HepG2 (cell line): ENCODE measurements around the gene TBR1. TPM values are rescaled to one million over a fixed set of nuclear protein-coding genes. Genes with fewer than 3 reads are reported as not detected.

Experiments used
- ATAC-seq: fragments of 200-7000 bp; cut with Tn5 transposase; 3 replicates; pipeline ENCODE4 v1.9.1; 2020; ENCODE audit warnings: mild to moderate bottlenecking, moderate library complexity
- BruUV-seq: library from RNA; stranded (reverse); fragments of 400-500 nt; replicated peaks from 2 replicates; lab custom pipeline; 2021; lab: Mats Ljungman, UMichigan
- CTCF ChIA-PET: fragments of 300-600 bp; formaldehyde crosslinking; extraction: SDS; loops from one replicate; lab custom pipeline; 2021; ENCODE audit warnings: low total read pairs, inconsistent platforms, low intra/inter-chr PET ratio; lab: Yijun Ruan, JAX
- POLR2A ChIA-PET: fragments of 350-600 bp; sonication (Branson Sonifier 250); formaldehyde crosslinking; loops from one replicate; lab custom pipeline; 2020; ENCODE audit warnings: antibody characterized with exemption, inconsistent platforms; lab: Yijun Ruan, JAX
- DNase-seq: peaks from one replicate; pipeline ENCODE4 v3.0.0-alpha.2; 2015; ENCODE audit warnings: low spot score
- FAIRE-seq: peaks from 3 replicates; lab custom pipeline; 2011; peaks lifted over from hg19 to GRCh38; lab: Jason Lieb, UNC
- H2AFZ ChIP-seq: one replicate; pipeline ENCODE4 v1.6.1; 2011; ENCODE audit warnings: low read length, inconsistent platforms
- H3K27ac ChIP-seq: fragments of 300-600 bp; 3 replicates; pipeline ENCODE4 v1.8.0; 2011; ENCODE audit warnings: mixed run types, mild to moderate bottlenecking, mixed read lengths, low read length, inconsistent platforms; ENCODE audit not compliant: insufficient read depth; ENCODE audit errors: extremely low read length
- H3K27me3 ChIP-seq, 2 experiments: fragments of 200-600 bp in 1 of 2; 2 replicates in 1 of 2; 3 replicates in 1 of 2; pipeline versions ENCODE4 v1.6.0 to v1.8.0; 2011; ENCODE audit warnings: low read length in 2 of 2, mild to moderate bottlenecking in 2 of 2, moderate library complexity in 2 of 2, inconsistent platforms in 1 of 2; ENCODE audit not compliant: insufficient read depth in 2 of 2, control insufficient read depth in 1 of 2
- H3K36me3 ChIP-seq, 2 experiments: fragments of 200-600 bp in 1 of 2; replicated peaks in 1 of 2; 2 replicates in 1 of 2; 3 replicates in 1 of 2; pipeline versions ENCODE4 v1.5.1 to v1.8.0; 2011; ENCODE audit warnings: low read length in 2 of 2, inconsistent platforms in 1 of 2; ENCODE audit not compliant: insufficient read depth in 2 of 2, control insufficient read depth in 1 of 2
- H3K4me1 ChIP-seq: 2 replicates; pipeline ENCODE4 v1.5.1; 2012; ENCODE audit warnings: low read length, inconsistent platforms; ENCODE audit not compliant: insufficient read depth
- H3K4me2 ChIP-seq: 2 replicates; pipeline ENCODE4 v1.6.0; 2011; ENCODE audit warnings: low read depth, low read length, inconsistent platforms
- H3K4me3 ChIP-seq, 3 experiments: fragments of 200-600 bp in 1 of 3; sonication (generic), shearing (Covaris generic) in 1 of 3; replicated peaks in 1 of 3; 2 replicates each; pipeline ENCODE4 v1.5.1; 2011 to 2016; ENCODE audit warnings: low read length in 3 of 3, inconsistent platforms in 2 of 3, low read depth in 2 of 3, mild to moderate bottlenecking in 2 of 3, control low read depth in 1 of 3, mixed read lengths in 1 of 3; ENCODE audit not compliant: insufficient read depth in 1 of 3
- H3K79me2 ChIP-seq: one replicate; pipeline ENCODE4 v1.6.1; 2011; ENCODE audit warnings: low read length, inconsistent platforms; ENCODE audit not compliant: insufficient read depth
- H3K9ac ChIP-seq: 2 replicates; pipeline ENCODE4 v1.6.0; 2011; ENCODE audit warnings: mild to moderate bottlenecking, low read depth, low read length, inconsistent platforms; ENCODE audit not compliant: insufficient read depth
- H3K9me3 ChIP-seq: 2 replicates; pipeline ENCODE4 v1.5.1; 2012; ENCODE audit warnings: mild to moderate bottlenecking, low read length
- H4K20me1 ChIP-seq: 2 replicates; pipeline ENCODE4 v1.6.0; 2011; ENCODE audit warnings: inconsistent platforms, mild to moderate bottlenecking, low read length, moderate library complexity; ENCODE audit not compliant: insufficient read depth
- EED ChIP-seq: sonication (generic); formaldehyde crosslinking; IDR thresholded peaks from 2 replicates; pipeline ENCODE4 v1.5.0; 2020; ENCODE audit warnings: mild to moderate bottlenecking, missing genetic modification reagents
- HNRNPLL ChIP-seq: fragments of 200-400 bp; formaldehyde crosslinking; IDR thresholded peaks from 2 replicates; pipeline ENCODE4 v1.6.1; 2017; ENCODE audit warnings: mild to moderate bottlenecking, low read depth, low read length; ENCODE audit not compliant: poor library complexity, severe bottlenecking
- NFKB2 ChIP-seq: sonication (generic); formaldehyde crosslinking; IDR thresholded peaks from 2 replicates; pipeline ENCODE4 v1.4.0; 2020; ENCODE audit warnings: missing genetic modification reagents, borderline replicate concordance
- ZHX1 ChIP-seq: sonication (generic); formaldehyde crosslinking; IDR thresholded peaks from 2 replicates; pipeline ENCODE4 v1.8.1; 2022; ENCODE audit warnings: low read depth, mild to moderate bottlenecking, missing genetic modification reagents
- ZNF704 ChIP-seq: sonication (generic); formaldehyde crosslinking; IDR thresholded peaks from 2 replicates; pipeline ENCODE4 v1.8.1; 2023; ENCODE audit warnings: mild to moderate bottlenecking, inconsistent platforms, moderate library complexity, missing genetic modification reagents, borderline replicate concordance
- ZNF800 ChIP-seq: sonication (generic); formaldehyde crosslinking; IDR thresholded peaks from 2 replicates; pipeline ENCODE4 v1.4.0; 2020; ENCODE audit warnings: missing genetic modification reagents
- WGBS: methylation state at CpG from one replicate; pipeline ENCODE4 v1.1.6; 2017; ENCODE audit warnings: low lambda C conversion rate; 5-methylcytosine and 5-hydroxymethylcytosine counted together
- in situ Hi-C: cut with HindIII; loops from 2 replicates; pipeline ENCODE4 v1.10.0; 2017; ENCODE audit warnings: low pct_unique_long_range_greater_than_20kb; ENCODE audit not compliant: extremely low pct_ligation_motif_present
- intact Hi-C: fragments of 100-400 bp; cut with micrococcal nuclease; formaldehyde crosslinking; loops from one replicate; pipeline ENCODE4 v1.10.0; 2022; ENCODE audit not compliant: unreplicated experiment
- polyA plus RNA-seq, 8 experiments: library from polyadenylated mRNA; depleted of rRNA in 3 of 8; stranded (reverse) in 7 of 8; unstranded in 1 of 8; fragments of >200 nt; fragmentation: Illumina TruSeq in 4 of 8; extraction: Trizol in 4 of 8; gene quantifications; 2 replicates each; pipeline versions ENCODE4 v1.2.1 to v1.2.3, GENCODE V29; 2011 to 2016; ENCODE audit warnings: low read depth in 4 of 8, missing spikeins in 1 of 8, mixed read lengths in 1 of 8; ENCODE audit not compliant: insufficient read depth in 1 of 8
- total RNA-seq, 5 experiments: library from RNA; depleted of rRNA; stranded (reverse); fragments of >200 nt; fragmentation: Illumina TruSeq; extraction: Trizol; gene quantifications; 2 replicates each; pipeline ENCODE4 v1.2.3, GENCODE V29; 2016; ENCODE audit warnings: low read depth in 1 of 5

TBR1 gene
- total and polyA plus RNA-seq, 2 of the 13 experiments (the other 11 are each of a cell fraction or from before 2014, with no cell fraction given): not detected

DNA sequence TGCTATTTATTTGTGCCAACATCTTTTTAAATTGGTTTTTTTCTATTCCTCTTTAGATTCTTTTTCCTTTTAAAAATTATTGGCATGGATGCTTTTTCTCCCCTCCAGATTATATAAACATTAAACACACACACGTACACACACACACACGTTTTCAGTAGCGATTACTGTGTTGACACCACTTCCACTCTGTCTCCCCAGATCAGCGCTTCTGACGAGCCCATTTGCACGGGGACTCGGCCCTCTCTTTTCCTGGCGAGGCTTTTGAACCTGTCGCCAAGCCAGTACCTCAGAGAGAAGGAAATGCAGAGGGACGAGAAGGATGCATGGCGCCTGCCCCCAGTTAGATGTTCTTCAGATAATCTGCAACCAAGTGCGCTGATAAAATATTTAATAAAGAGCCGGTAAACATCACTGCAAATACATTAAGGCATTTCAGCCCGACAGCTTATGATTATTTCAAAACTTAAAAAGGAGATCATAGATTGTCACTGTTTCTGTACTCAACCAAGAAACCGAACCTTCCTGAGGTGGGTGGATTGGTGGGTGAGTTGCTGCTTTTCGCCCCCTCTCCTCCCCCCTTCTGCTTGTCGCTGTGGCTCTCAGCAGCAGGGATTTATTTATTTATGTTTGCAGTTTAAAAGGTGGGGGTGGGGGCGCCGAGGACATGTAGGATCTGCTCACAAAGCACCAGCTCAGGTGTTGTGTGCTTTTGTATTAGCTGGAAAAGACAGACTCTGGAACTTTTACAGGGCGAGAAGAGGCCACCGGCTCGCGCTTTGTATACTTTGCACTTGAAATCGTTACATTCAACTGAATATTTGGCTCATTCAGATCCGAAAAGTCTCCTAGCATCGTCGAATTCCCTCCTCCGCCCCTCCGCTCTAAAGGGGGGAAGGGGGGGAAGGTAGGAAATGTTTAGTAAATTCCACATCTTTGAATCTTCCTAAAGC lies 787 bp upstream of the TBR1 start (continued):
- 0 out of 2 replicates have a peak, but pooled peaks have one; percentile 1 for TF ChIP-seq ZNF704 (CRISPR knock-in tag)

DNA sequence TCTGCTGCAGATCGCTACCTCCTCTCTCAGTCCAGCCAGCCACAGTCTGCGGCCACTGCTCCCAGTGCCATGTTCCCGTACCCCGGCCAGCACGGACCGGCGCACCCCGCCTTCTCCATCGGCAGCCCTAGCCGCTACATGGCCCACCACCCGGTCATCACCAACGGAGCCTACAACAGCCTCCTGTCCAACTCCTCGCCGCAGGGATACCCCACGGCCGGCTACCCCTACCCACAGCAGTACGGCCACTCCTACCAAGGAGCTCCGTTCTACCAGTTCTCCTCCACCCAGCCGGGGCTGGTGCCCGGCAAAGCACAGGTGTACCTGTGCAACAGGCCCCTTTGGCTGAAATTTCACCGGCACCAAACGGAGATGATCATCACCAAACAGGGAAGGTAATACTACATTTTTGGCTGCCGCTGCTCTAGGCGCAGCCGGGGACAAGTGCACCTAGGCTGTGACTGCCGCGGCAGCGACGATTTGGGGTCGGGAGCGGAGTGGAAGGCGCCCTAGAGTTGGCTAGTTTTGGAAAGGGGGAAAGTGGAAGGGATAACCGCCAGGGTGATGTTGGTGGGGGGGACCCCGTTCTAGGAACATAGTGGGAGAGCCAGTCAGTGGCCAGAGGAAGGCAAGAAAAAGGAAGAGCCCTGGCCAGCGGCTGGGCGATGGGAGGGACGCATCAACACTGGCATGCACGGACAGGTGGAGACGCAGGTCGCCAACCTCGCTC lies 776 bp downstream of the TBR1 start:
- peak overlapping the region in 1 of 3 experiments; percentile 8; a peak in 1 of 6 replicates for H3K4me3 ChIP-seq
- H3K4me2 ChIP-seq: peak overlapping the region; percentile 92
- no TSS peak for BruUV-seq
- H3K27me3 ChIP-seq: peaks cover 18 to 67% of the 10 kb centered on the region in 2 experiments
- no peaks in the 10 kb centered on the region for H3K36me3 ChIP-seq
- H3K27ac ChIP-seq: no peak overlapping the region
- peaks cover 44% of the 10 kb centered on the region for H3K4me1 ChIP-seq
- no peak for DNase-seq
- H3K79me2 ChIP-seq: no peaks in the 10 kb centered on the region
- TF ChIP-seq HNRNPLL (peak; percentile 37), ZHX1 (CRISPR knock-in tag) (no peak), EED (CRISPR knock-in tag) (peak; percentile 73; the same call in 1 of the 2 replicates), NFKB2 (CRISPR knock-in tag) (0 out of 2 replicates have a peak, but pooled peaks have one; percentile 27), ZNF800 (peak; percentile 55; the same call in 1 of the 2 replicates)
- no peak overlapping the region for H2AFZ ChIP-seq
- no peak overlapping the region for H3K9ac ChIP-seq
- H3K9me3 ChIP-seq: no peaks in the 10 kb centered on the region
- WGBS: 44% methylated on average over 41 of the region's 41 CpGs
- FAIRE-seq: no peak
- H4K20me1 ChIP-seq: no peaks in the 10 kb centered on the region
- ATAC-seq: peak; percentile 1; the same call in 2 of the 3 replicates
- in situ Hi-C loops: no loop called here
- POLR2A ChIA-PET: no interaction called here
- CTCF ChIA-PET: no interaction called here
- intact Hi-C loops: loop anchor here (5.0 kb wide), 1 partner anchor 110 kb away; the partner anchor contains the start of gene PSMD14
